Measurements from ENCODE around the gene CLPTM1L. TPM values are rescaled to one million over a fixed set of nuclear protein-coding genes. Genes with fewer than 3 reads are reported as not detected.
"Not testable (repeated sequence)": the region's sequence is repeated elsewhere in the genome, so short reads cannot be mapped to it uniquely, and the experiment has no call there.

CLPTM1L gene
- total RNA-seq, 1 experiment from 2014 or later = 204 TPM

DNA sequence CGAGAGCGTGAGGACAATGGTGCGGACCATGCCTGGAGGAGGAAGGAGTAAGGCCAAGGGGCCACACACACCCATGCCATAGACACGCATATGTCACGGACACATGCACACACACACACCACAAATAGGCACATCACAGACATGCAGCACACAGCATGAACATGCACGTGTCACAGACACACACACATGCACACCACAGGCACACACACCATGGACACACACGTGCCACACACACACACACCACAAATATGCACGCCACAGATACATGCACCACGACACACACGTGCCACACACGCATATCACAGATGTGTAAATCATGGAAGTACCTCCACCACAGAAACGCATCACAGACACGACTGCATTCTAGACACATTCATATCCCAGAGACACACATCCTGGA lies 66.7 kb downstream of the CLPTM1L start:
- DNase-seq (ENCODE audit: low read depth) = no peak

DNA sequence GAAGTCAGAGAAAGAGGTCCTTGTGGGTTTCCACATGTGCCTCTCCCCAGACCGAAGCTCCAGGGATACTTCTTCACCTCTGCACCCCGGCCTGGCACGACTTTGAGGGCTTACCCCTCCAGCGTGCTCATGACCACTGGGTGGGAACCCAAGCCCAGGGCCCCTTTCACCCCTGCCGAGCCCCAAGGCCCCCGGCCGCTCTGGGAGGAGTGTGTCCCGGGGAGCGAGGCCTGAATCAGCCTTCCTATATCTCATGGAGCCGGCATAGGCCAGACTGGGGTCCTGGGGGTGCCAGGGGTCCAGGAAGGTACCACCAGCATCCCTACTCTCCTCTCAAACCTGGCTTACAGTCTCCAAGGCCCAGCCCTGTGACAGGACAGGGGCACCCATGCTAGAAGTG lies 67.1 kb downstream of the CLPTM1L start:
- no peak for DNase-seq (ENCODE audit: low read depth)

DNA sequence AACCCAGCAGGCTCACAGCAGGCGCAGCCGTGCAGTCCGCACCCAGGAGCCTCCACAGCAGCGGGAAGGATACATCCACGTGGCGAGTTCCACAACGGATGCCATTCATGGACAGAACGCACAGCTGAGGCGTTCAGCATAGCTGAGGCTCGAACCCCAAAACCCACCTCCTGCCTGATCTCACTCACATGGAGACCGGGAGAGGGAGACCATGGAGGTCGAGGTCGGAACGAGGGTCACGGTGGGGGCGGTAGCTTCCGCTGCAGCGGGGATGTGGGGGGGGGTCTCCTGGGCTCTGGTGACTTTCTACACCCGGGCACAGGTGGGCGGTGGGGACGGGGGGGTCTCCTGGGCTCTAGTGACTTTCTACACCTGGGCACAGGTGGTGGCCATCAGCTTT lies 67.6 kb downstream of the CLPTM1L start:
- DNase-seq (ENCODE audit: low read depth) = no peak

GRCh38 chr5:1276930-1277329 lies 68.0 kb downstream of the CLPTM1L start:
- DNase-seq (ENCODE audit: low read depth) = no peak

GRCh38 chr5:1275397-1276391 lies 69.2 kb downstream of the CLPTM1L start:
- not testable (repeated sequence) for DNase-seq (ENCODE audit: low read depth)

DNA sequence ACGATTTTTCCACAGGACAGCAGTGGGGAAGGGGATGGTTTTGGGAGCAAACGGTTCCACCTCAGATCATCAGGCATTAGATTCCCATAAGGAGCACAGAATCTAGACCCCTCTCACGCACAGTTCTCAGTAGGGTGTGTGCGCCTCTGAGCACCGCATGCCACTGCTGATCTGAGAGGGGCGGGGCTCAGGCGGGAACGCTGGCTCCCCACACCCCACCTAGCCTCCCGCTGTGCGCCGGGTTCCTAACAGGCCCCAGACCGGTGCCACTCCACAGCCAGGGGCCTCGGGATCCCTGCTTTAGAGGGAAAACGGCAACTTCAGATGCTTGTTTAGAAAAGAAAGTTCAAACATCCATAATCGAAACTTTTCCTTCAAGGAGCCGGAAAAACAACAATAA lies 70.4 kb downstream of the CLPTM1L start:
- no peak for DNase-seq (ENCODE audit: low read depth)

GRCh38 chr5:1273745-1274144 lies 71.2 kb downstream of the CLPTM1L start:
- no peak for DNase-seq (ENCODE audit: low read depth)

DNA sequence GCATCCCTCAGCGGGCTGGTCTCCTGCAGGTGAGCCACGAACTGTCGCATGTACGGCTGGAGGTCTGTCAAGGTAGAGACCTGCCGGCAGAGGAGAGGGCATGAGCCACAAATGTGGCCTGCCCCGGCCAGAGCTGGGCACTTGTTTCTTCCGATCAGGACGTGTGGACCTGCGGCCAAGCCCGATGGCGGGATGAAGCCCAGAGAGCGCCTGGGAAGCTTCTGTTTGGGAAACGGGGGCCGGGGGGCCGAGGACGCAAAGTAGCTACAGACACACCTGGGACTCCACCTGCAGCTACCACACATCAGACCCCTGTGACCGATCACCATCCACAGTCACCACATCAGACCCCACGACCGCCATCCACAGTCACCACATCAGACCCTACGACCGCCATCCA lies 72.7 kb downstream of the CLPTM1L start:
- no peak for DNase-seq (ENCODE audit: low read depth)

GRCh38 chr5:1270933-1271914 lies 73.7 kb downstream of the CLPTM1L start:
- DNase-seq (ENCODE audit: low read depth) = no peak

DNA sequence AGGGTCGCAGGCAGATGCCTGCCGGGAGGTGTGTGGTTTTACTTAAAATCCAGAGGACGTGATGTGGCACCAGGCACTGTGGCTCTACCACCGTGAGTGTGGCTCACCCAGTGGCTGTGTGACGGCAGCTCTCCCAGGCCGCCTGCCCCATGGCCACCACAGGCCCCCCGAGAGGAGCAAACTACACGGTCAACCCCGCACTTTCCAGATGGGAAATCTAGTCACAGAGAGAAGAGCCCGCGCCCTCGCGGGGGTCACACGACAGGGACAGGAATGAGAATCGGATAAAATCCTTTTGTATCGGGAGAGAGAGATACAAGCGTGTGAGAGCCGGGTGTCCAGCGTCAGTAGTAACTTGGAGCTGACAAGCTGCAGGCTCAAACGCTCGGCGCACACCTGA lies 74.5 kb downstream of the CLPTM1L start:
- DNase-seq (ENCODE audit: low read depth) = no peak

DNA sequence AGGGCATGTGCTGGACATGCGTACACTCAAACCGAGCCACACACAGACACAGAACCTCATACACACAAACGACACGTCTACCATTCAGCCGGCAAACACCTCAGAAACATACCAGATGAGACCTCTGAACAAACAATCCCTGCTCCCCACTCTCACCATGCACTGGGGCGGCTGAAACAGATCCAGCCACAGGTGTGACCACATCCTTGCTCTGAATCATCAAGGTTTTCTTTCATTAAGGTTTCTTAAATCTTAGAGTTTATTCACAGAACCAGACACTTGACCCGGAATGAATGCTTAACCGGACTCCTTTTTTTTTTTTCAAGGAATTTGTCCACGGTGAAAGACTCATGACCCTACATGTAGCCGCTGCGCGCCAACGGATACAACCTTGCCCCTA lies 76.2 kb downstream of the CLPTM1L start:
- no peak for DNase-seq (ENCODE audit: low read depth)

DNA sequence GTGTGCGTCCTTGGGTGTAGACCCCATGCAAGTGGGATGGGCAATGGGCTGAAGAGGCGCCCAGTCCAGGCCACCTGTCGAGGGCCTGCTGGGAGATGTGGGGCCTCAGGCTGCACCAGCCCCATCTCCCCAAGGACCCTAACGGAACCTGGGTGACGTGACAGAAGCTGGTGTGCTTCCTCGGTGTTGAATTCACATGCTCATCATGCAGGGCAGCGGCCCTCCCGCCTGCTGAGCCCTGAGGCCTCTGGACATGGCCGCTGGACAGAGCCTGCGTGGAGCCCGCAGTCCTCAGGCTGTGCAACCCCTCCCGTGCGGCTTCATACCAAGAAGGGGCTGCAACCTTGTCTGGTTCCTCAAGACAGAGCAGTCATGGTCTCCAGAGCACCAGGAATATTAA lies 76.8 kb downstream of the CLPTM1L start:
- no peak for DNase-seq (ENCODE audit: low read depth)

Other genes with a start within 250 kb of the CLPTM1L start
- 3.0 and 3.2 TPM in 2 replicates for gene SLC12A7, start 233.0 kb downstream of the CLPTM1L start, total RNA-seq (2014; rRNA removed; shearing (Covaris generic))
- gene SLC6A19, start 143.5 kb downstream of the CLPTM1L start, total RNA-seq (2014; rRNA removed; shearing (Covaris generic)) = not detected in 2 replicates
- gene SLC6A18, start 119.7 kb downstream of the CLPTM1L start, total RNA-seq (2014; rRNA removed; shearing (Covaris generic)) = not detected in 2 replicates
- gene TERT, start 50.0 kb downstream of the CLPTM1L start, total RNA-seq (2014; rRNA removed; shearing (Covaris generic)) = 3.9 and 8.8 TPM in 2 replicates
- not detected in 2 replicates for gene SLC6A3, start 100.3 kb upstream of the CLPTM1L start, total RNA-seq (2014; rRNA removed; shearing (Covaris generic))
- 20.9 and 22.6 TPM in 2 replicates for gene LPCAT1, start 178.9 kb upstream of the CLPTM1L start, total RNA-seq (2014; rRNA removed; shearing (Covaris generic))

Data from Daoy (cell line).